Fibroblast of the aortic adventitia (primary cell): Measurements from ENCODE around the gene DGCR8. TPM values are rescaled to one million over a fixed set of nuclear protein-coding genes. Genes with fewer than 3 reads are reported as not detected.

ENCODE experiments used
- DNase-seq: peaks from one replicate; pipeline ENCODE4 v3.0.0-alpha.2; 2010; ENCODE audit warnings: low read depth
- H3K4me3 ChIP-seq: 2 replicates; pipeline ENCODE4 v1.5.1; 2011; ENCODE audit warnings: low read depth, mild to moderate bottlenecking, control low read depth, low read length, moderate library complexity
- CTCF ChIP-seq: IDR thresholded peaks from 2 replicates; pipeline ENCODE4 v1.5.1; 2011; ENCODE audit warnings: mild to moderate bottlenecking, low read length, control low read depth, inconsistent platforms; ENCODE audit not compliant: insufficient read depth
- total RNA-seq: library from RNA; depleted of rRNA; stranded (reverse); fragments of >200 nt; gene quantifications from 2 replicates; pipeline ENCODE4 v1.2.3, GENCODE V29; 2012; ENCODE audit warnings: low replicate concordance

Gene DGCR8
- total RNA-seq, 1 donor, result 22.0 TPM

GRCh38 chr22:20137671-20138416 is 57.8 kb downstream of the DGCR8 start:
- no peak for DNase-seq
- no peak for TF ChIP-seq CTCF
- no peak overlapping the region for H3K4me3 ChIP-seq

GRCh38 chr22:20138417-20138738 is 58.3 kb downstream of the DGCR8 start:
- no peak for TF ChIP-seq CTCF
- no peak for DNase-seq
- no peak overlapping the region for H3K4me3 ChIP-seq

- no peak for TF ChIP-seq CTCF
- no peak overlapping the region for H3K4me3 ChIP-seq
- no peak for DNase-seq
These were observed 58.8 kb downstream of the DGCR8 start for GRCh38 chr22:20138868-20139267.

- TF ChIP-seq CTCF, result no peak
- DNase-seq, result no peak
- no peak overlapping the region for H3K4me3 ChIP-seq
These were observed 59.5 kb downstream of the DGCR8 start for GRCh38 chr22:20139391-20140106.

- DNase-seq, result no peak
- TF ChIP-seq CTCF, result no peak
- no peak overlapping the region for H3K4me3 ChIP-seq
These were observed 60.0 kb downstream of the DGCR8 start for GRCh38 chr22:20140107-20140445.

GRCh38 chr22:20140521-20140964 is 60.5 kb downstream of the DGCR8 start:
- no peak for DNase-seq
- no peak for TF ChIP-seq CTCF
- no peak overlapping the region for H3K4me3 ChIP-seq
